WERI-Rb-1 (cell line): ENCODE measurements around the gene WDR1.

ENCODE experiments used
- DNase-seq: peaks from one replicate; pipeline ENCODE4 v3.0.0-alpha.2; 2020
- H3K27ac ChIP-seq: fragments of 250-450 bp; sonication (Bioruptor Pico); 2 replicates; pipeline ENCODE4 v1.5.1; 2020; ENCODE audit warnings: mild to moderate bottlenecking, moderate library complexity
- H3K27me3 ChIP-seq: fragments of 250-450 bp; sonication (Bioruptor Pico); 2 replicates; pipeline ENCODE4 v1.5.1; 2021; ENCODE audit warnings: mild to moderate bottlenecking, low read depth, moderate library complexity; ENCODE audit not compliant: insufficient read depth, severe bottlenecking
- H3K36me3 ChIP-seq: fragments of 250-450 bp; sonication (Bioruptor Pico); 2 replicates; pipeline ENCODE4 v1.5.1; 2020; ENCODE audit warnings: mild to moderate bottlenecking, moderate library complexity
- H3K4me3 ChIP-seq: 2 replicates; pipeline ENCODE4 v1.5.1; 2011; ENCODE audit warnings: low read depth, mild to moderate bottlenecking, control low read depth, low read length
- H3K9me3 ChIP-seq: fragments of 250-450 bp; sonication (Bioruptor Pico); 2 replicates; pipeline ENCODE4 v1.5.1; 2021; ENCODE audit warnings: mild to moderate bottlenecking, moderate library complexity; ENCODE audit not compliant: severe bottlenecking
- TF ChIP-seq, protein P1 (sequence below): IDR thresholded peaks from 2 replicates; pipeline ENCODE4 v1.5.1; 2011; ENCODE audit warnings: low read depth, mild to moderate bottlenecking, control low read depth, inconsistent platforms, low read length

The WDR1 gene

DNA sequence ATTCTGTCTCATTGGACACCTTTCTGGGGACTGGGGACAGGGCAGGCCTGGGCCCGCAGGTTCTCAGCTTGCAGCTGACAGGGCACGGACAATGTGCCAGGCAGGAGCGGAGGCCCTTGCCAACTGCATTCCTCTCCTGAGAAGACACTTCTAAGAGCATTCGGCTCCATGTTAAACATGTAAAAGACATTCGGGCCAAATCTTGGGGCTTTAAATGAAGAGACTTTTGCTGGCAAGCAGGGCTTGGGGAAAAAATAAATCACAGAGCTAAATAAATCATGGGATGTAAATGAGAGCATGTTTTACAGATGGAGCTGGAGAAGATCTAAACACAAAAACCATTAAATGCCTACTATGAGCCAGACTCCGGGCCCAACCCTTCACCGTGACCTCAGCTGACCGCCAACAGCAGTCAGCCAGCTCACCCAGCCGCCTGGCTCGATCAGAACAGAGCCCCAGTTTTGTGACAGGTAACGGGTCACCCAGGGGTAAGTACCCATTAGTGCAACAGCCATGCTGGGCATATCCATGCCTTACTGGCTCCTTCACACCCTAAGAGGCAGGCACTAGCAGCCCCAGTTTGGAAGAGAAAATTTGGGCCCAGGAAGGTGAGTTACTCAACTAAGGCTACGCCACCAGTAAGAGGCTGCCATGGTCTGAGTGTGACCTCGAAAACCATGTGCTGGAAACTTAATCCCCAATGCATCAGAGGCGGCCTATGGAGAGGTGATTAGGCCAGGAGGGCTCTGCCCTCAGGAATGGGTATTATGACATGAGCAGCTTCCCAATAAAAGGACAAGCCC lies 14.7 kb downstream of the WDR1 start:
- peak overlapping the region; percentile 89 for H3K27ac ChIP-seq
- DNase-seq: peak; percentile 82
- H3K36me3 ChIP-seq: peaks cover 65% of the 10 kb centered on the region
- no peaks in the 10 kb centered on the region for H3K27me3 ChIP-seq
- H3K4me3 ChIP-seq: no peak overlapping the region
- H3K9me3 ChIP-seq: no peaks in the 10 kb centered on the region
- TF ChIP-seq, protein P1, sequence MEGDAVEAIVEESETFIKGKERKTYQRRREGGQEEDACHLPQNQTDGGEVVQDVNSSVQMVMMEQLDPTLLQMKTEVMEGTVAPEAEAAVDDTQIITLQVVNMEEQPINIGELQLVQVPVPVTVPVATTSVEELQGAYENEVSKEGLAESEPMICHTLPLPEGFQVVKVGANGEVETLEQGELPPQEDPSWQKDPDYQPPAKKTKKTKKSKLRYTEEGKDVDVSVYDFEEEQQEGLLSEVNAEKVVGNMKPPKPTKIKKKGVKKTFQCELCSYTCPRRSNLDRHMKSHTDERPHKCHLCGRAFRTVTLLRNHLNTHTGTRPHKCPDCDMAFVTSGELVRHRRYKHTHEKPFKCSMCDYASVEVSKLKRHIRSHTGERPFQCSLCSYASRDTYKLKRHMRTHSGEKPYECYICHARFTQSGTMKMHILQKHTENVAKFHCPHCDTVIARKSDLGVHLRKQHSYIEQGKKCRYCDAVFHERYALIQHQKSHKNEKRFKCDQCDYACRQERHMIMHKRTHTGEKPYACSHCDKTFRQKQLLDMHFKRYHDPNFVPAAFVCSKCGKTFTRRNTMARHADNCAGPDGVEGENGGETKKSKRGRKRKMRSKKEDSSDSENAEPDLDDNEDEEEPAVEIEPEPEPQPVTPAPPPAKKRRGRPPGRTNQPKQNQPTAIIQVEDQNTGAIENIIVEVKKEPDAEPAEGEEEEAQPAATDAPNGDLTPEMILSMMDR: no peak

DNA sequence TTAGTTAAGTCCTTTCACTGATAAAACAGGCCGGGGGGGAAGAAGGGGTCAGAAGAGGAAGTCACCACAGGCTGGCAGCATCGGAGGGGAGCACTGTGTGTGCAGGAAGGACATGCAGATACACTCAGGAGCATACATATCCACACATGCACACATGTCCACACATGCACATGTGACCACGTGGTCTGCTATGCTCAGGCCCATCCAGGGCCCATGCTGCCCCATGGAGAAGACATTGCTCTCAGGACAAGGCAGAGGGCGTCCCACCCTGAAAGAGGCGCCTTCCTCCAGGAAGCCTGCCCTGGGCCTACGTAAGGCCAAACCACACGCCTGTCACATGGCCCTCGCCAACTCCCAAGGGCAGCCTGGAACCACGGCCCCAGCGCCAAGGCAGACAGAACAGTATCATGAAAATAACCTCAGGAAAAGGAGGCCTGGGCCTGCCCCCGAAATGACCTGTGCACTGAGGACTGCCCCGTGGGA lies 15.8 kb downstream of the WDR1 start:
- H3K27ac ChIP-seq: peak overlapping the region; percentile 89
- H3K4me3 ChIP-seq: no peak overlapping the region
- DNase-seq: no peak
- TF ChIP-seq, protein P1: no peak
- H3K9me3 ChIP-seq: no peaks in the 10 kb centered on the region
- H3K27me3 ChIP-seq: no peaks in the 10 kb centered on the region
- H3K36me3 ChIP-seq: peaks cover 72% of the 10 kb centered on the region

DNA sequence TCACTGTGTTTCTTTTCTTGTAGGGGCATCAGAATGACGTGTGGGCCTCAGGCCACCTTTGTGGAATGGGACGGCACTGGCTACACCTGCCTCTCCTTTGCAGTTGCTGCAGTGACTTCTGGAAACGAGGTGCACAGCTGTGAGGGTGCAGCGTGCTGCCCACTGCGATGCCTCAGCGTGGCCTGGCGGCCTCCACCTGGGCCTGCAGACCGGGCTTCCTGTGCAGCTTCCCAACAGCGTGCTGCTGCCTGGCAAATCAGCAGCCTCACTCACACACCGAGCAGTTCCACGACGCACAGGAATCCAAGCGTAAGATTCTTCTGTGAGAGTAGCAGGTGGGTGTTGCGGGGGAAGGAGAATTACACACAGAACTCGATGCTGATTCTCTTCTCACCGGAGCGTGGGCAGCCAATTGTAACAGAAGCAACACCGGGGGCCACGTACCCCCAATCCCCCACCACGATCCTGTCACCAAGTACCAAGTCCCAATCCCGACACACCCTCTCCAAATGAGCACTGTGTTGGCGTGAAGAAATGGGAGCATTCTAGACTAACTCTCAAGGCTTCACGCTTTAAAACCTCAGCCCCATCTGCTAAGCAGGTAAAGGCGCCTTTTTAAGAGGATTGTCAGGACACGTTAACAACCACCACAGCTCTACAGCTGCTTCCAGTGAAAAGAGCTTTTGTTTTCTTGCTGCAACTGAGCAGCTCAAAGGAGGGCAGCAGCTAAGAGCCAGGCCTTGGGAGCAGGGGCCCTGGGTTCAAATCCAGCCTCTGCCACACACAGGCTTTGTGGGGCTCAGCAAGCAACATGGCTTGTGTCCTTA lies 16.9 kb downstream of the WDR1 start:
- peak; percentile 83 for DNase-seq
- Histone ChIP-seq H3K27me3 (no peaks in the 10 kb centered on the region), H3K27ac (peak overlapping the region; percentile 89), H3K36me3 (peaks cover 79% of the 10 kb centered on the region), H3K9me3 (no peaks in the 10 kb centered on the region), H3K4me3 (no peak overlapping the region)
- TF ChIP-seq, protein P1: no peak

DNA sequence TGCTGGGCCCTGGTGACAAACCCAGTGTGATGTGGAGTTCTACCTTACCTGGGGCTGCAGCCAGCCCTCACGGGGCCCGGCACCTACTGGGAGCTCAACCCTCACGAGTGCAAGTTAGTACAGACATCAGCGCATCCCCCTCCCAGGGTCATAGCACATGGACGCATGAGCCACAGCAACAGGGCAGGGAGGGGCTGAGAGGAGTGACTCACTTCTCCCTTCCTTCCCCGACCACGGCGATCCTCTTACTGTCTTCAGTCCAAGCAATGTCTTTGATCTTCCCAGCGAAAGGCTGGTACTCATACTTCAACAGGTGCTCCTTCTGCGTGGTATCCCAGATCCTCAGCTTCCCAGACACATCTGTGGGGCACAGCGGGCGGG lies 17.8 kb downstream of the WDR1 start:
- Histone ChIP-seq H3K27ac (peak overlapping the region; percentile 39; the same call in 1 of the 2 replicates), H3K36me3 (peaks cover 88% of the 10 kb centered on the region), H3K4me3 (no peak overlapping the region), H3K27me3 (no peaks in the 10 kb centered on the region), H3K9me3 (no peaks in the 10 kb centered on the region)
- DNase-seq: no peak
- TF ChIP-seq, protein P1: no peak

DNA sequence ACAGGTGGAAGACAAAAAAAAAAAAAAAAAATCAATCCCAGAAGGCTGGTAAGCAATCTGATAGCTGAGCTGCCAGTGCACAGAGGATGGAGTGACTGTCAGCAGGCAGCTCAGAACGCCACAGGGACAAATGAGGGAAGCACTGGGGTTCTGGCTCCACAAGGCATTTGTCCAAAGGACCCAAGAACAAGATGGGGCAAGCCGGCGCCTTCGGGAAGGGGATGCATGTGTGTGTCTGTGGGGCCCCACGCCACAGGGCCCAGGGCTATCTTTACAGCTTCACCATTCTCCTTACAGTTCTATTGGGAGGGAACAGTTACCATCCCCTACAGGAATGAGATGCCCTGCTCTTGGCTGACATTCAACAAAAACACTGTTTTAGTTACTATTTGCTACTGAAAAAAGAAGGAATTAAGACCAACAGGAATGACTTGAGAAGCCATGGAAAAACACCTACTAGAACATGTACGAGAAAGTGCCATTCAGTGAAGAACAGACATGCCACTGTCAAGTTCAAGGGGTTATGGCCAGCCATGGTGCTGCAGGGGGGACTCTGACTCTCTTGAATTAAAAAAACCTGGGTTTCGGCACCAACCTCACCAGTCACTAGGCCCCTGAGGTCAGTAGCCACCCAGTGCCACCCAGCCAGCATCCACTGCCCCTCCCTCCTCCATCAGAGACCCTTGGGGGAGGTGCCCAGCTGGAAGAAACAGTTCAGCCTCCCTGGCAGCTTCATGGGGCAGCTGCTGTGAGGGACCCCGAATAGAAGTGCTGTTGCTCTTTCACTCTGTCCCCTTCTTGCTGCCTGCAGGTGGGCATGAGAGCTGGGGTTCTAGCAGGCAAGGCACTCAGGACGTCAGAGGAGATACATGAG lies 18.5 kb downstream of the WDR1 start:
- H3K9me3 ChIP-seq: no peaks in the 10 kb centered on the region
- H3K36me3 ChIP-seq: peaks cover 92% of the 10 kb centered on the region
- DNase-seq: no peak
- H3K4me3 ChIP-seq: no peak overlapping the region
- peak overlapping the region; percentile 46 for H3K27ac ChIP-seq
- no peaks in the 10 kb centered on the region for H3K27me3 ChIP-seq
- TF ChIP-seq, protein P1: no peak
